ENCODE measurements around the gene UTY.

DNA sequence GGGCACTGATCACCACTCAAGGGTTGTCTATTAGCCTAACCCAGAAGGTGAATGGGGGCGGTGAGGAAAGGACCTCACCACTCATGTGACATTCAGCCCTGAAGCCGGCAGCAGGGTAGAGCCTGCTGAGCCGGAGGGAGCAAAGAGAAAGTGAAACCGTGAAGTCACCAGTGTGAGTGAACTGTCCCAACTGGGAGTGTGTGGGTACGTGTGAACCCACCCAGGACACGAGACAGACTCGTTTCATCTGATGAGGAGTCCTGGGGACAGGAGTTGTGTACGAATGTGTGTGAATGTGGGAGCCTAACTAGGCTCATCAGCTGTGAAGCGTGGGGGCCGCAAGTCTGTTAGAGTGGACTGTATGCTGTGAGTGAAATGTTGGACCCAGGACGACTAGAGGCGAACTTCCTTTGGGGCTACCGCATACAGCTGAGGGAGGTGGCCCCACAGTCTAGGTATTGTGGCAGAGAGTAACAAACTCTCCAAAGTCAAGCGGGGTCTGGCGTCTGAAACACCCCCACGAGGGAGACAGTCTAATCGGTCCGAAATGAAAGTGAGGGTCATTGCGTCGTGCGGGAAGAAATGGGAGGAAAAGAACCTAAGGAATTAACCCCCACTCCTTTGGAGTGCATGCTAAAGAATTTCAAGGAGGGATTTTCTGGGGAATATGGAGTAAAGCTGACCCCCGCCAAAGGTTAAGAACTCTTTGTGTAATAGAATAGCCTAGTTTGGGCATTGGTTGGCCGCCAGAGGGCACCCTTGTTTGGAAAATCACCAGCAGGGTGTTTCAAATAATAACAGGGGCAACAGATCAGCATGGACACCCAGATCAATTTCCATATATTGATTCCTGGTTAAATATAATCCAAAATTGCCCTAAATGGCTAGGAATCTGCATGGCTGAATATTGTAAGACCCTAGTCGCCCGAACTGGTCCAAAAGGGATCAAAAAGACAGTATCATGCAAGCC, 43.6 kb downstream of the UTY start:
- TF ChIP-seq, protein P1, sequence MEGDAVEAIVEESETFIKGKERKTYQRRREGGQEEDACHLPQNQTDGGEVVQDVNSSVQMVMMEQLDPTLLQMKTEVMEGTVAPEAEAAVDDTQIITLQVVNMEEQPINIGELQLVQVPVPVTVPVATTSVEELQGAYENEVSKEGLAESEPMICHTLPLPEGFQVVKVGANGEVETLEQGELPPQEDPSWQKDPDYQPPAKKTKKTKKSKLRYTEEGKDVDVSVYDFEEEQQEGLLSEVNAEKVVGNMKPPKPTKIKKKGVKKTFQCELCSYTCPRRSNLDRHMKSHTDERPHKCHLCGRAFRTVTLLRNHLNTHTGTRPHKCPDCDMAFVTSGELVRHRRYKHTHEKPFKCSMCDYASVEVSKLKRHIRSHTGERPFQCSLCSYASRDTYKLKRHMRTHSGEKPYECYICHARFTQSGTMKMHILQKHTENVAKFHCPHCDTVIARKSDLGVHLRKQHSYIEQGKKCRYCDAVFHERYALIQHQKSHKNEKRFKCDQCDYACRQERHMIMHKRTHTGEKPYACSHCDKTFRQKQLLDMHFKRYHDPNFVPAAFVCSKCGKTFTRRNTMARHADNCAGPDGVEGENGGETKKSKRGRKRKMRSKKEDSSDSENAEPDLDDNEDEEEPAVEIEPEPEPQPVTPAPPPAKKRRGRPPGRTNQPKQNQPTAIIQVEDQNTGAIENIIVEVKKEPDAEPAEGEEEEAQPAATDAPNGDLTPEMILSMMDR (IDR thresholded peaks at IDR 0.05; ENCODE audit: low read length): peak; percentile 51; the same call in 1 of the 2 replicates
- TF ChIP-seq EZH2 (IDR thresholded peaks at IDR 0.05; ENCODE audit: borderline replicate concordance, low read length): no peak
